Measurements from ENCODE around the gene CD55. TPM values are rescaled to one million over a fixed set of nuclear protein-coding genes. Genes with fewer than 3 reads are reported as not detected.

The CD55 gene
- total RNA-seq, 2 experiments from 2014 or later, result 82.1 to 85.5 TPM

GRCh38 chr1:207364614-207365013 lies 43.1 kb downstream of the CD55 start:
- ChIA-PET POLR2A (interaction anchor here (0.6 to 0.7 kb wide), 2 partner anchors 39 to 43 kb away, joined by 3 read pairs; partner anchors contain the start of gene CD55), CTCF (interaction anchor here (0.7 kb wide), 1 partner anchor 40 kb away, joined by 7 read pairs; no protein-coding TSS in a partner anchor)
- peaks cover 5% of the 10 kb centered on the region for H3K9me3 Mint-ChIP-seq (ENCODE audit: insufficient read depth)
- H3K4me3 Mint-ChIP-seq, result no peak overlapping the region
- peaks cover 23% of the 10 kb centered on the region for H3K36me3 Mint-ChIP-seq (ENCODE audit: low read depth)
- ATAC-seq (no peak), DNase-seq (no peak)
- H3K4me1 Mint-ChIP-seq (ENCODE audit: low read depth), result no peaks in the 10 kb centered on the region
- H3K27ac Mint-ChIP-seq, result no peak overlapping the region
- H3K27me3 Mint-ChIP-seq (ENCODE audit: low read depth), result no peaks in the 10 kb centered on the region

- POLR2A ChIA-PET, result no interaction called here
Measured at GRCh38 chr1:207365063-207365462, 43.6 kb downstream of the CD55 start.

GRCh38 chr1:207366022-207366421 lies 44.5 kb downstream of the CD55 start:
- peaks cover 5% of the 10 kb centered on the region for H3K9me3 Mint-ChIP-seq (ENCODE audit: insufficient read depth)
- no peak for ATAC-seq
- POLR2A ChIA-PET, result no interaction called here
- no peak overlapping the region for H3K27ac Mint-ChIP-seq
- no peaks in the 10 kb centered on the region for H3K27me3 Mint-ChIP-seq (ENCODE audit: low read depth)
- no peaks in the 10 kb centered on the region for H3K4me1 Mint-ChIP-seq (ENCODE audit: low read depth)
- DNase-seq, result no peak
- H3K36me3 Mint-ChIP-seq (ENCODE audit: low read depth), result peaks cover 20% of the 10 kb centered on the region
- CTCF ChIA-PET, result interaction anchor here (1.4 kb wide), 1 partner anchor 39 kb away, joined by 3 read pairs; no protein-coding TSS in a partner anchor
- H3K4me3 Mint-ChIP-seq, result no peak overlapping the region

More at GRCh38 chr1:207365063-207365462, 43.6 kb downstream of the CD55 start:
- Mint-ChIP-seq H3K36me3 (ENCODE audit: low read depth) (peaks cover 20% of the 10 kb centered on the region), H3K4me3 (no peak overlapping the region), H3K4me1 (ENCODE audit: low read depth) (no peaks in the 10 kb centered on the region), H3K27me3 (ENCODE audit: low read depth) (no peaks in the 10 kb centered on the region), H3K27ac (no peak overlapping the region), H3K9me3 (ENCODE audit: insufficient read depth) (peaks cover 5% of the 10 kb centered on the region)
- DNase-seq (no peak), ATAC-seq (no peak)
- CTCF ChIA-PET, result no interaction called here

- no peaks in the 10 kb centered on the region for H3K27me3 Mint-ChIP-seq (ENCODE audit: low read depth)
- ATAC-seq (no peak), DNase-seq (no peak)
- ChIA-PET POLR2A (no interaction called here), CTCF (no interaction called here)
- H3K36me3 Mint-ChIP-seq (ENCODE audit: low read depth), result peaks cover 7% of the 10 kb centered on the region
- H3K4me3 Mint-ChIP-seq, result no peak overlapping the region
- no peak overlapping the region for H3K27ac Mint-ChIP-seq
- peaks cover 38% of the 10 kb centered on the region for H3K9me3 Mint-ChIP-seq (ENCODE audit: insufficient read depth)
- no peaks in the 10 kb centered on the region for H3K4me1 Mint-ChIP-seq (ENCODE audit: low read depth)
Measured at GRCh38 chr1:207388721-207389120, 67.2 kb downstream of the CD55 start.

GRCh38 chr1:207389728-207390464 lies 68.4 kb downstream of the CD55 start:
- Mint-ChIP-seq H3K27me3 (ENCODE audit: low read depth) (no peaks in the 10 kb centered on the region), H3K4me1 (ENCODE audit: low read depth) (no peaks in the 10 kb centered on the region), H3K4me3 (no peak overlapping the region), H3K9me3 (ENCODE audit: insufficient read depth) (peaks cover 27% of the 10 kb centered on the region), H3K27ac (no peak overlapping the region), H3K36me3 (ENCODE audit: low read depth) (peaks cover 7% of the 10 kb centered on the region)
- no peak for DNase-seq
- ATAC-seq, result no peak
- POLR2A ChIA-PET, result no interaction called here
- CTCF ChIA-PET, result interaction anchor here (0.9 kb wide), 1 partner anchor 306 kb away, joined by 4 read pairs; no protein-coding TSS in a partner anchor

- ChIA-PET CTCF (interaction anchor here (1.8 kb wide), 1 partner anchor 11 kb away, joined by 5 read pairs; no protein-coding TSS in a partner anchor), POLR2A (no interaction called here)
- peaks cover 3% of the 10 kb centered on the region for H3K4me1 Mint-ChIP-seq (ENCODE audit: low read depth)
- H3K4me3 Mint-ChIP-seq, result no peak overlapping the region
- DNase-seq (no peak), ATAC-seq (no peak)
- H3K9me3 Mint-ChIP-seq (ENCODE audit: insufficient read depth), result peaks cover 4% of the 10 kb centered on the region
- no peak overlapping the region for H3K27ac Mint-ChIP-seq
- H3K27me3 Mint-ChIP-seq (ENCODE audit: low read depth), result no peaks in the 10 kb centered on the region
- no peaks in the 10 kb centered on the region for H3K36me3 Mint-ChIP-seq (ENCODE audit: low read depth)
Measured at GRCh38 chr1:207393610-207394009, 72.1 kb downstream of the CD55 start.

- Mint-ChIP-seq H3K9me3 (ENCODE audit: insufficient read depth) (peaks cover 7% of the 10 kb centered on the region), H3K4me3 (no peak overlapping the region), H3K4me1 (ENCODE audit: low read depth) (peaks cover 3% of the 10 kb centered on the region), H3K27me3 (ENCODE audit: low read depth) (no peaks in the 10 kb centered on the region), H3K27ac (no peak overlapping the region), H3K36me3 (ENCODE audit: low read depth) (peaks cover 4% of the 10 kb centered on the region)
- POLR2A ChIA-PET, result no interaction called here
- DNase-seq (no peak), ATAC-seq (no peak)
- CTCF ChIA-PET, result interaction anchor here (1.0 kb wide), 1 partner anchor 9 kb away, joined by 3 read pairs; no protein-coding TSS in a partner anchor
Measured at GRCh38 chr1:207396168-207396746, 74.8 kb downstream of the CD55 start.

DNA sequence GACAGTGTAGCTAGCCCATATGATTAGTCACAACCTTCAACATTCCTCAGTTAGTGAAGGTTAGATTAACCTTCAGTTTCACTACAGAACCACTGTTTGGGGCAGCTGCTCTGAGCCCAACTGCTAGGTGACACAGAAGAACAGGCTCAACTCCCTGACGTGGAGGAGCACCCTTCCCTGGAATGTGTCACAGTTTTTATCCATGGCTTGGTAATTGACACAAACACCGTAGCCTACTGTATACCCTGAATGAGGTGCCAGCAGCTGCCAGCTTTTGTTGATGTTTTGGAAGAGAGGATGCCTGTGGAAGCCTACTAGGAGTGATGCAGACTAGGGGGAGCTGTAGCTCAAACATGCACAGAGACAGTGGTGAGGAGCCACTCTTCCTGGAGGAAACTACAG lies 76.0 kb downstream of the CD55 start:
- CTCF ChIA-PET, result interaction anchor here (1.2 to 1.3 kb wide), 2 partner anchors 9 to 314 kb away, joined by 4 read pairs; no protein-coding TSS in a partner anchor
- peaks cover 7% of the 10 kb centered on the region for H3K9me3 Mint-ChIP-seq (ENCODE audit: insufficient read depth)
- peaks cover 8% of the 10 kb centered on the region for H3K36me3 Mint-ChIP-seq (ENCODE audit: low read depth)
- no peaks in the 10 kb centered on the region for H3K27me3 Mint-ChIP-seq (ENCODE audit: low read depth)
- ATAC-seq (no peak), DNase-seq (no peak)
- POLR2A ChIA-PET, result interaction anchor here (1.2 kb wide), 1 partner anchor 76 kb away, joined by 3 read pairs; the partner anchor contains the start of gene CD55
- H3K4me1 Mint-ChIP-seq (ENCODE audit: low read depth), result peaks cover 3% of the 10 kb centered on the region
- no peak overlapping the region for H3K4me3 Mint-ChIP-seq
- H3K27ac Mint-ChIP-seq, result no peak overlapping the region

- H3K36me3 Mint-ChIP-seq (ENCODE audit: low read depth), result peaks cover 8% of the 10 kb centered on the region
- peaks cover 3% of the 10 kb centered on the region for H3K4me1 Mint-ChIP-seq (ENCODE audit: low read depth)
- H3K9me3 Mint-ChIP-seq (ENCODE audit: insufficient read depth), result peaks cover 7% of the 10 kb centered on the region
- ChIA-PET POLR2A (no interaction called here), CTCF (interaction anchor here (1.1 kb wide), 1 partner anchor 78 kb away, joined by 3 read pairs; the partner anchor contains the start of gene CD55)
- DNase-seq (no peak), ATAC-seq (no peak)
- H3K4me3 Mint-ChIP-seq, result no peak overlapping the region
- no peaks in the 10 kb centered on the region for H3K27me3 Mint-ChIP-seq (ENCODE audit: low read depth)
- no peak overlapping the region for H3K27ac Mint-ChIP-seq
Measured at GRCh38 chr1:207398986-207399385, 77.5 kb downstream of the CD55 start.

GRCh38 chr1:207401578-207401977 lies 80.1 kb downstream of the CD55 start:
- ChIA-PET POLR2A (interaction anchor here (0.8 kb wide), 1 partner anchor 80 kb away, joined by 4 read pairs; the partner anchor contains the start of gene CD55), CTCF (interaction anchor here (1.0 to 2.6 kb wide), 4 partner anchors 65 to 317 kb away, joined by 3 to 9 read pairs (median 6); no protein-coding TSS in a partner anchor)
- Mint-ChIP-seq H3K9me3 (ENCODE audit: insufficient read depth) (peaks cover 7% of the 10 kb centered on the region), H3K4me3 (no peak overlapping the region), H3K27ac (no peak overlapping the region), H3K36me3 (ENCODE audit: low read depth) (peaks cover 8% of the 10 kb centered on the region), H3K4me1 (ENCODE audit: low read depth) (peaks cover 12% of the 10 kb centered on the region), H3K27me3 (ENCODE audit: low read depth) (peaks cover 1% of the 10 kb centered on the region)
- DNase-seq, result no peak
- no peak for ATAC-seq

DNA sequence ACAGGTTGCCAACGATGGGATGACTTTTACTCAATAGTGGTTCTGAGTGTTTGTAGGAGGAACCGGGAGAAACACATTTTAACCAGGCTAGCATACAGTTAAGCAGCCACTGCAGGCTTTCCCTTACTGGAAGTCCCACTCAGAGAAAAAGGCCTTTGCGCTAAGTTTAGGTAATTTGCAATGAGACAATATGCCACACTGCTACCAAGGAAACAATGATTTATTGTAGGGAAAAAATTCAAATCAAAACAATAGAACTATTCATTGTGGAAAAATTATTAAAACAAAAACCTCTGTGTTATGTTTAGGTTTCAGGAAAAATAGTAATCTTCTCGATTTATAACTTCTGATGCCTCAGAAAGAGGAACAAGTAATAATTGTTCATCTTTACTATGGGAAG lies 81.3 kb downstream of the CD55 start:
- POLR2A ChIA-PET, result interaction anchor here (0.6 kb wide), 1 partner anchor 259 kb away, joined by 3 read pairs; no protein-coding TSS in a partner anchor
- no peak for DNase-seq
- Mint-ChIP-seq H3K36me3 (ENCODE audit: low read depth) (peaks cover 8% of the 10 kb centered on the region), H3K27me3 (ENCODE audit: low read depth) (peaks cover 3% of the 10 kb centered on the region), H3K27ac (no peak overlapping the region), H3K4me1 (ENCODE audit: low read depth) (peaks cover 10% of the 10 kb centered on the region), H3K4me3 (no peak overlapping the region), H3K9me3 (ENCODE audit: insufficient read depth) (peaks cover 7% of the 10 kb centered on the region)
- CTCF ChIA-PET, result interaction anchor here (1.1 to 2.6 kb wide), 3 partner anchors 66 to 318 kb away, joined by 3 to 9 read pairs (median 8); no protein-coding TSS in a partner anchor
- ATAC-seq, result no peak
